ENCODE results near the gene FBXL4.

- TF ChIP-seq CTCF (IDR thresholded peaks at IDR 0.05), result no peak
- TF ChIP-seq POLR2A (IDR thresholded peaks at IDR 0.05), result no peak
Measured at GRCh38 chr6:98957450-98957849, 9.7 kb upstream of the FBXL4 start.

Measured in esophagus squamous epithelium (tissue), 4 donors.